HG02623 (cell line): ENCODE results near the gene THRA.

ENCODE experiments used
- ATAC-seq: cut with Tn5 transposase; IDR thresholded peaks from one replicate; pipeline ENCODE4 v1.9.1; 2021; ENCODE audit warnings: moderate library complexity; ENCODE audit not compliant: unreplicated experiment

THRA gene

GRCh38 chr17:40062329-40063186, at the start of gene THRA:
Gene THRA (plus strand): TSS chr17:40062965. CDS start chr17:40074489, 11,524 bp downstream.
- peak; percentile 49 for ATAC-seq

GRCh38 chr17:40014375-40014980, 48.3 kb upstream of the THRA start:
- ATAC-seq: no peak

GRCh38 chr17:40015005-40015997, 47.5 kb upstream of the THRA start, which contains the start of gene CSF3:
Gene CSF3 (plus strand): TSS chr17:40015440. CDS start chr17:40015475, 35 bp downstream.
- ATAC-seq: no peak

- ATAC-seq: no peak
Measured at GRCh38 chr17:40015998-40016985, 46.5 kb upstream of the THRA start.

GRCh38 chr17:40017422-40018080, 45.2 kb upstream of the THRA start:
- no peak for ATAC-seq

GRCh38 chr17:40018211-40019121, 44.3 kb upstream of the THRA start:
- ATAC-seq: no peak

- no peak for ATAC-seq
Measured at GRCh38 chr17:40019140-40019991, 43.4 kb upstream of the THRA start.

GRCh38 chr17:40020146-40020545, 42.6 kb upstream of the THRA start:
- ATAC-seq: no peak

- ATAC-seq: no peak
Measured at GRCh38 chr17:40021451-40021971, 41.3 kb upstream of the THRA start.

GRCh38 chr17:40022497-40022896, 40.3 kb upstream of the THRA start:
- no peak for ATAC-seq

- ATAC-seq: no peak
Measured at GRCh38 chr17:40022961-40023541, 39.7 kb upstream of the THRA start.

- no peak for ATAC-seq
Measured at GRCh38 chr17:40023590-40024292, 39.0 kb upstream of the THRA start.

GRCh38 chr17:40024901-40025300, 37.9 kb upstream of the THRA start:
- ATAC-seq: no peak

GRCh38 chr17:40025559-40025958, 37.2 kb upstream of the THRA start:
- no peak for ATAC-seq

- ATAC-seq: no peak
Measured at GRCh38 chr17:40025991-40026815, 36.6 kb upstream of the THRA start.
